ENCODE results near the gene VAT1L. TPM values are rescaled to one million over a fixed set of nuclear protein-coding genes. Genes with fewer than 3 reads are reported as not detected.

Gene VAT1L
- total and polyA plus RNA-seq, 10 of the 15 experiments (the other 5 are each of a cell fraction or from before 2014, with no cell fraction given), result 0.06 to 0.18 (median 0.10) TPM; not detected in 5

- TF ChIP-seq ZNF592 (IDR thresholded peaks at IDR 0.05) (no peak), RELB (IDR thresholded peaks at IDR 0.05; ENCODE audit: low read depth) (no peak), RBBP5 (conservative IDR thresholded peaks at IDR 0.05) (no peak), BCL3 (IDR thresholded peaks at IDR 0.05; ENCODE audit: borderline replicate concordance, insufficient read depth, low read depth, low read length, poor library complexity, severe bottlenecking) (no peak), REST (IDR thresholded peaks at IDR 0.05; ENCODE audit: low read depth, low read length) (no peak)
Measured at GRCh38 chr16:77787452-77787851, 912 bp upstream of the VAT1L start (continued).
